ENCODE data around the gene RCAN3. TPM values are rescaled to one million over a fixed set of nuclear protein-coding genes. Genes with fewer than 3 reads are reported as not detected.
"Not testable (repeated sequence)": the region's sequence is repeated elsewhere in the genome, so short reads cannot be mapped to it uniquely, and the experiment has no call there.

The RCAN3 gene
- total and polyA plus RNA-seq, 4 experiments from 2014 or later, result 112 to 178 (median 147) TPM

- H3K27me3 ChIP-seq (ENCODE audit: insufficient read depth, low read length); H3K9me3 ChIP-seq (ENCODE audit: control insufficient read depth in 1 of 2, low read length in 2 of 2); H3K4me1 ChIP-seq (ENCODE audit: insufficient read depth, low read length); intact Hi-C loops (cut with micrococcal nuclease); DNase-seq; H3K27me3 Mint-ChIP-seq; H3K4me3 ChIP-seq (ENCODE audit: low read length in 2 of 2); H3K4me3 Mint-ChIP-seq; H3K9me3 Mint-ChIP-seq; H3K27ac ChIP-seq (ENCODE audit: low read depth, low read length): not testable (repeated sequence)
- POLR2A ChIA-PET (ENCODE audit: partially characterized antibody), result interaction anchor here (1.3 to 1.6 kb wide), 2 partner anchors 24 to 39 kb away, joined by 3 read pairs; no protein-coding TSS in a partner anchor
- H3K4me1 Mint-ChIP-seq, result peaks cover 12 to 26% (median 16%) of the 10 kb centered on the region in 4 donors
- CTCF ChIA-PET (ENCODE audit: partially characterized antibody), result interaction anchor here (0.9 kb wide), 1 partner anchor 64 kb away, joined by 4 read pairs; no protein-coding TSS in a partner anchor
- peak overlapping the region in 2 of 7 donors; percentile 8 to 53 for H3K27ac Mint-ChIP-seq
- H3K36me3 Mint-ChIP-seq, result peaks cover 66 to 75% of the 10 kb centered on the region in 2 donors
- peaks cover 39% of the 10 kb centered on the region for H3K36me3 ChIP-seq (ENCODE audit: insufficient read depth, low read length)
Measured at GRCh38 chr1:24462128-24462527, 40.5 kb upstream of the RCAN3 start.

DNA sequence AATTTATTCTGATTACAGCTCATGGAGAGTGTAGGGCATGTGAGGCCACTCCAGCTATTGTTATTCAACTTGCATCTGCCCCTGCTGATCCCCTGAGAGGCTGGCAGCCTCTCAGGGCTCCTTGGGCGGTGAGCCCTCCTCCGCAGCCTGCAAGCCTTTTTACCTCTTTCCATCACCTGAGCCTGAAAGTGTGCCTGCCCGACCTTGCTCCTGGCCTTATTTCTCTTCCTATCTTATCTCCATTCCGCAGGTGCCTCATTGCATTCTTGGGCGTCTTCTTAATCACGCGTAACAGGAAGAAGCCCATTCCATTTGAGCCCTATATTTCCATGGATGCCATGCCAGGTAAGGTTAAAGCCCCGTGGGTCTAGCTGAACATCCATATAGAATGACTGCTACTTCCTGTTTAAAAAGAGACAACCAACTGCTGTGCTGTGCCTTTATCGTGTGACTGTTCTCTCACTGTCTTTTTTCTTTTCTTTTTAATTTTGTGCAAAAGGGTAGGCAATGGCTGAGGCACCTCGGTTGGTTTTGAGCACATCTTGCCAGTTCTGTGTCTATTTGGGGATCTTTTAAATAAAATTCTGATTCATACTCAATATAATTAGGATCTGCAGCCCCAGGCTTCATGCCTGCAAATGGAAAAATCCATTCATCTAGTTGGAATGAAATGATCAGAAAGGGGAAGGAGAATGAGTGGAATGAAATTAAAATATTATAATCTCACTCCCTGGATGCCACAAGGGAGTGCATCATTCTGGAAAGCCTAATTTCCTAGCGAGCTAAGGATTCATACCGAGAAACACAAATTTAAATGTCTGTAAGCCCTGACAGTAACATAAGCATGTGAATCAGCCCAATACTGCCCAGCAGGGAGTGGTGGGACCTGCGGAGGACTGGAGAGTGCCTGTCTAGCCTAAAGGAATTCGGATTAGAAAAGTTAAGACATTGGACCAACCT is 38.6 kb upstream of the RCAN3 start:
- peaks cover 12 to 26% (median 18%) of the 10 kb centered on the region in 4 donors for H3K4me1 Mint-ChIP-seq
- H3K4me3 Mint-ChIP-seq, result no peak overlapping the region
- no peaks in the 10 kb centered on the region for H3K27me3 Mint-ChIP-seq
- Histone ChIP-seq H3K27me3 (ENCODE audit: insufficient read depth, low read length) (no peaks in the 10 kb centered on the region), H3K36me3 (ENCODE audit: insufficient read depth, low read length) (peaks cover 29% of the 10 kb centered on the region), H3K9me3 (ENCODE audit: control insufficient read depth in 1 of 2, low read length in 2 of 2) (no peaks in the 10 kb centered on the region), H3K27ac (ENCODE audit: low read depth, low read length) (no peak overlapping the region), H3K4me3 (ENCODE audit: low read length in 2 of 2) (no peak overlapping the region), H3K4me1 (ENCODE audit: insufficient read depth, low read length) (peaks cover 4% of the 10 kb centered on the region)
- POLR2A ChIA-PET (ENCODE audit: partially characterized antibody), result interaction anchor here (0.8 to 4.9 kb wide), 7 partner anchors 16 to 72 kb away, joined by 3 to 19 read pairs (median 4); no protein-coding TSS in a partner anchor
- H3K36me3 Mint-ChIP-seq, result peaks cover 62 to 70% of the 10 kb centered on the region in 2 donors
- no peaks in the 10 kb centered on the region for H3K9me3 Mint-ChIP-seq
- peak overlapping the region in 6 of 7 donors; percentile 28 to 93 (median 67) for H3K27ac Mint-ChIP-seq
- no peak for DNase-seq
- CTCF ChIA-PET (ENCODE audit: partially characterized antibody), result interaction anchor here (0.8 to 2.9 kb wide), 9 partner anchors 23 to 123 kb away, joined by 3 to 11 read pairs (median 4); partner anchors contain the start of genes NIPAL3 and RCAN3
- intact Hi-C loops (cut with micrococcal nuclease), result no loop called here

DNA sequence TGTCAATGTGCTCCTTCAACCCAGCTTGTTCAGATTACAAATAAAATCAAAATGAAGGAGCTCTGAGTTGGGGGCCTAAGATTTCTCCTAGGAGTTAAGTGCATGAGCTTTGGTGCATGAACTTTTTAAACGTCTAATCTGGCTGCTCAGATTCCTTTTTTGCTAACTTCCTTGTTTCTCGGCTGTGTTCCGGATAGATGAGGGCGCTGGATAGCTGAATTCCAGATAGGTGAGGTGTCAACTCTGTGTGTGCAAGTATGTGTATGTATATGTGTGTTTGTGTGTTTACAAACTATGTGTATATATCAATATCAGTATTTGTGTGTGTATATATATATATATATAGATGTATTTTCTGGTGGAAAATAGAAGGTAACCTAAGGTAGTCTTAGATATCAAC is 37.5 kb upstream of the RCAN3 start:
- peaks cover 12 to 26% (median 19%) of the 10 kb centered on the region in 4 donors for H3K4me1 Mint-ChIP-seq
- ChIA-PET POLR2A (ENCODE audit: partially characterized antibody) (interaction anchor here (0.9 to 4.9 kb wide), 5 partner anchors 15 to 41 kb away, joined by 3 to 19 read pairs (median 4); no protein-coding TSS in a partner anchor), CTCF (ENCODE audit: partially characterized antibody) (interaction anchor here (1.2 to 2.9 kb wide), 5 partner anchors 21 to 122 kb away, joined by 3 to 11 read pairs (median 6); partner anchors contain the start of gene NIPAL3)
- intact Hi-C loops (cut with micrococcal nuclease), result loop anchor here (5.0 kb wide), 1 partner anchor 37 kb away; the partner anchor contains the start of gene RCAN3
- peaks cover 22% of the 10 kb centered on the region for H3K36me3 ChIP-seq (ENCODE audit: insufficient read depth, low read length)
- H3K27ac ChIP-seq (ENCODE audit: low read depth, low read length), result no peak overlapping the region
- no peaks in the 10 kb centered on the region for H3K27me3 Mint-ChIP-seq
- peaks cover 4% of the 10 kb centered on the region for H3K4me1 ChIP-seq (ENCODE audit: insufficient read depth, low read length)
- peaks cover 63 to 68% of the 10 kb centered on the region in 2 donors for H3K36me3 Mint-ChIP-seq
- no peaks in the 10 kb centered on the region for H3K9me3 Mint-ChIP-seq
- peak overlapping the region in 5 of 7 donors; percentile 44 to 71 (median 65) for H3K27ac Mint-ChIP-seq
- no peak overlapping the region for H3K4me3 Mint-ChIP-seq
- H3K9me3 ChIP-seq (ENCODE audit: control insufficient read depth in 1 of 2, low read length in 2 of 2), result no peaks in the 10 kb centered on the region
- no peak overlapping the region for H3K4me3 ChIP-seq (ENCODE audit: low read length in 2 of 2)
- DNase-seq, result no peak
- no peaks in the 10 kb centered on the region for H3K27me3 ChIP-seq (ENCODE audit: insufficient read depth, low read length)

- H3K9me3 Mint-ChIP-seq, result no peaks in the 10 kb centered on the region
- no peaks in the 10 kb centered on the region for H3K9me3 ChIP-seq (ENCODE audit: control insufficient read depth in 1 of 2, low read length in 2 of 2)
- peaks cover 17% of the 10 kb centered on the region for H3K36me3 ChIP-seq (ENCODE audit: insufficient read depth, low read length)
- peaks cover 15 to 26% (median 19%) of the 10 kb centered on the region in 4 donors for H3K4me1 Mint-ChIP-seq
- intact Hi-C loops (cut with micrococcal nuclease), result loop anchor here (5.0 kb wide), 1 partner anchor 37 kb away; the partner anchor contains the start of gene RCAN3
- H3K27ac ChIP-seq (ENCODE audit: low read depth, low read length), result no peak overlapping the region
- no peak overlapping the region for H3K4me3 ChIP-seq (ENCODE audit: low read length in 2 of 2)
- H3K27ac Mint-ChIP-seq, result peak overlapping the region in 5 of 7 donors; percentile 31 to 65 (median 58)
- no peaks in the 10 kb centered on the region for H3K27me3 Mint-ChIP-seq
- H3K27me3 ChIP-seq (ENCODE audit: insufficient read depth, low read length), result no peaks in the 10 kb centered on the region
- no peak overlapping the region for H3K4me3 Mint-ChIP-seq
- CTCF ChIA-PET (ENCODE audit: partially characterized antibody), result interaction anchor here (1.2 to 2.9 kb wide), 3 partner anchors 21 to 61 kb away, joined by 4 to 11 read pairs (median 6); partner anchors contain the start of gene NIPAL3
- DNase-seq, result no peak
- POLR2A ChIA-PET (ENCODE audit: partially characterized antibody), result interaction anchor here (0.6 to 4.9 kb wide), 4 partner anchors 15 to 21 kb away, joined by 3 to 19 read pairs (median 4); no protein-coding TSS in a partner anchor
- H3K36me3 Mint-ChIP-seq, result peaks cover 57 to 64% of the 10 kb centered on the region in 2 donors
- peaks cover 4% of the 10 kb centered on the region for H3K4me1 ChIP-seq (ENCODE audit: insufficient read depth, low read length)
Measured at GRCh38 chr1:24465638-24466037, 37.0 kb upstream of the RCAN3 start.

DNA sequence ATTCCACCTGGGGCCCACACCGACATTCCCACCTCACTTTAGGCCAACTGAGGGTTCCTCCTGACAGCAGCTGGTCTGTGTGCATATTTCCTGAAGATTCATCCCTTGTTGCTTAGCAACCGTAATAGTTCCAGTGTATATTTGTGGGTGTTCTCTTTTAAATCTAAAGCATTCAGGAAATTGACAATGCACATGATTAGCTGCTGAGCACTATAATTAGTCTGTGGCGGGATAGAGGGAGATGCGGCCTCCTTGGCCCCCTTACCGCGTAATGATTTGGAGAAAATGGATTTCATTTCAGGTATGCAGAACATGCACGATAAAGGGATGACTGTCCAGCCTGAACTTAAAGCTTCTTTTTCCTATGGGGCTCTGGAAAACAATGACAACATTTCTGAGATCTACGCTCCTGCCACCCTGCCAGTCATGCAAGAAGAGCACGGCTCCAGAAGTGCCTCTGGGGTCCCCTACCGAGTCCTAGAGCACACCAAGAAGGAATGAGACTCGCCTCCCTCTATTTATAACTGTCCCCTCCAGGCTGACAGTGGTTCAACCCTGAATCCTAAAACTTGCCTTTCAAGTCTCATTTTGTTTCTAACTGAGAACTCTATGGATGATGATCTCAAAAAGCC is 33.8 kb upstream of the RCAN3 start:
- no peak for DNase-seq
- H3K9me3 Mint-ChIP-seq, result no peaks in the 10 kb centered on the region
- H3K9me3 ChIP-seq (ENCODE audit: control insufficient read depth in 1 of 2, low read length in 2 of 2), result no peaks in the 10 kb centered on the region
- intact Hi-C loops (cut with micrococcal nuclease), result loop anchor here (5.0 kb wide), 1 partner anchor 34 kb away; the partner anchor contains the start of gene RCAN3
- H3K27me3 Mint-ChIP-seq, result no peaks in the 10 kb centered on the region
- no peak overlapping the region for H3K4me3 ChIP-seq (ENCODE audit: low read length in 2 of 2)
- H3K27ac ChIP-seq (ENCODE audit: low read depth, low read length), result no peak overlapping the region
- peaks cover 38 to 57% of the 10 kb centered on the region in 2 donors for H3K36me3 Mint-ChIP-seq
- H3K4me3 Mint-ChIP-seq, result no peak overlapping the region
- H3K36me3 ChIP-seq (ENCODE audit: insufficient read depth, low read length), result peaks cover 12% of the 10 kb centered on the region
- peaks cover 14 to 24% (median 21%) of the 10 kb centered on the region in 4 donors for H3K4me1 Mint-ChIP-seq
- H3K27ac Mint-ChIP-seq, result peak overlapping the region in 5 of 7 donors; percentile 32 to 61 (median 53)
- ChIA-PET CTCF (ENCODE audit: partially characterized antibody) (no interaction called here), POLR2A (ENCODE audit: partially characterized antibody) (interaction anchor here (1.2 kb wide), 1 partner anchor 12 kb away, joined by 4 read pairs; no protein-coding TSS in a partner anchor)
- no peaks in the 10 kb centered on the region for H3K27me3 ChIP-seq (ENCODE audit: insufficient read depth, low read length)
- peaks cover 1% of the 10 kb centered on the region for H3K4me1 ChIP-seq (ENCODE audit: insufficient read depth, low read length)

DNA sequence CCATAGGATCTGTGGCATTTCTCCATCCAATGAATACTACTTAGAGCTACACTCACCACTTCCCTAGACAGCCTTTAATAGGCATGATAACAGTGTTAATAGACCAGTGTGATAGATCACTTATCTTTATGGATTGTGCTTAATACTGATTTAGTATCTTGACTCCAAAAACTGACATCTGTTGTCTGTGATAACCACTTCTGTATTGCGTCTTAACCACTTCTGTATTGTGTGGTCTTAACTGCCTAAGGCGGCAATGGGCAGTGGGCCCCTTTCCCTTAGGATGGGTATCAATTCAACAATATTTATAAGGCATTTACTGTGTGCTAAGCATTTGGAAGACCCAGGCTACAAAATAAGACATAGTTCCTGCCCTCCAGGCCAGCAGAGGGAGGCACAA is 32.0 kb upstream of the RCAN3 start:
- Mint-ChIP-seq H3K27ac (peak overlapping the region in 6 of 7 donors; percentile 19 to 87 (median 53)), H3K9me3 (no peaks in the 10 kb centered on the region), H3K36me3 (peaks cover 33 to 44% of the 10 kb centered on the region in 2 donors), H3K4me3 (no peak overlapping the region), H3K27me3 (no peaks in the 10 kb centered on the region), H3K4me1 (peaks cover 5 to 13% (median 10%) of the 10 kb centered on the region in 4 donors)
- no peak for DNase-seq
- peaks cover 4% of the 10 kb centered on the region for H3K4me1 ChIP-seq (ENCODE audit: insufficient read depth, low read length)
- no peaks in the 10 kb centered on the region for H3K27me3 ChIP-seq (ENCODE audit: insufficient read depth, low read length)
- peaks cover 6% of the 10 kb centered on the region for H3K36me3 ChIP-seq (ENCODE audit: insufficient read depth, low read length)
- no peak overlapping the region for H3K27ac ChIP-seq (ENCODE audit: low read depth, low read length)
- intact Hi-C loops (cut with micrococcal nuclease), result no loop called here
- no peaks in the 10 kb centered on the region for H3K9me3 ChIP-seq (ENCODE audit: control insufficient read depth in 1 of 2, low read length in 2 of 2)
- CTCF ChIA-PET (ENCODE audit: partially characterized antibody), result interaction anchor here (1.1 to 2.1 kb wide), 4 partner anchors 10 to 116 kb away, joined by 3 to 8 read pairs (median 6); no protein-coding TSS in a partner anchor
- POLR2A ChIA-PET (ENCODE audit: partially characterized antibody), result no interaction called here
- H3K4me3 ChIP-seq (ENCODE audit: low read length in 2 of 2), result no peak overlapping the region
